AG08395 (cell line): Measurements from ENCODE around the gene LPP.

ENCODE experiments used
- DNase-seq: peaks from one replicate; pipeline ENCODE4 v3.0.0; 2012; ENCODE audit warnings: mixed read lengths, low spot score

LPP gene

DNA sequence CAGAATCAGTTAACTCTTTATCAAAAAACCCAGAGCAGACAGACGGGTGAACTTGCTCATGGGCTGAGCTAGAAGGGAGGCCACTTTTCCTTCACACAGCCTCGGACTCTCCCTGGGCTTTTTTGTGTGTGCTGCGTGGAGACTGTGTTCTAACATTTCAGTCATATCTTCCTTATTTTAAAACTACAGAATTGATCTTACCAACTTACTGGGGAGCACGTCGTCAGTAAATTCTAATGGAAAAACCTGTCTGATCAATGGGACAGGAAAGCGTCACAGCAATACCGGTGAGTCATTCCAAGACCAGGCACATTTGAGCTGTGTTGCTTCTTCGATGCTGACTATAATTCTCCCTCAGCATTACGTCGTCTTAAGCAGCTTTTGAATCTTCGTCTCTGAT is 145.1 kb downstream of the LPP start:
- DNase-seq, result no peak

DNA sequence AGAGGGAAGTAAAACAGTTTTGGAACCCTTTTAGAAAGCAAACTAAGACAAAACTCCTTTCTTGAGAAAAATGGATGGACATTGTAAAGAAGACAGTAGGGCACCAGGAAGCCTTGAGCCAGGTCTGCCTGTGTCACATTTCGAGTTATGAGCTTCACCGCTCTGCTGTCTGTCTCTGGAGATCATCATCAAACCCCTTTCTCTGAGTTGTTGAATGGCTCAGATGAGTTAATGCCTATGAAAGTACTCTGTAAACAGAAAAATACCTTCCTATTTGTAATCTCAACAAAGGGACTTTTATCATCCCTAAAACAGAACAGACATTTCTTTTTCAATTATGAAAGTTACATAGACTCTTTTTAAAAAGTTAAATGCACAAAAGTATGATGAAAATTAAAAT is 145.8 kb downstream of the LPP start:
- no peak for DNase-seq

- no peak for DNase-seq
These were observed 147.2 kb downstream of the LPP start for GRCh38 chr3:188301147-188301546.

- DNase-seq, result no peak
These were observed 149.4 kb downstream of the LPP start for GRCh38 chr3:188303286-188303799.

DNA sequence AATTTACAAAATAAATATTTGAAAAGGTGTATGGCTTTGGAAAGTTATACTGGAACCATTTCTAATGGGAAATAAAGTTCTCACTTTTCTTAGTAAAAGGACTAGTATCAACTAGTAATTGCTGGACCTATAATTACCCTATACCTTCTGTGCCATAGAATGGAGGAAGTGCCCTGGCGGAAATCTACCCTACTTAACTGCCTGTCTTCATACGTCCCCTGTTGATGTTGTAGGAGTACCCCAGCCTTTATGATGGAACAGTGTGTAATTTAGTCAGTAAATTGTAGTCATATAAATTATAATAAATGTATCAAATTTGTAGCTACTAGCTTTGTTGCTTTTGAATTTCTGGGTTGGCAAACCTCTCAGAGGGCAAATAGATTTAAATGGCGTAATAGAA is 149.9 kb downstream of the LPP start:
- no peak for DNase-seq

GRCh38 chr3:188304501-188304900 is 150.5 kb downstream of the LPP start:
- no peak for DNase-seq

DNA sequence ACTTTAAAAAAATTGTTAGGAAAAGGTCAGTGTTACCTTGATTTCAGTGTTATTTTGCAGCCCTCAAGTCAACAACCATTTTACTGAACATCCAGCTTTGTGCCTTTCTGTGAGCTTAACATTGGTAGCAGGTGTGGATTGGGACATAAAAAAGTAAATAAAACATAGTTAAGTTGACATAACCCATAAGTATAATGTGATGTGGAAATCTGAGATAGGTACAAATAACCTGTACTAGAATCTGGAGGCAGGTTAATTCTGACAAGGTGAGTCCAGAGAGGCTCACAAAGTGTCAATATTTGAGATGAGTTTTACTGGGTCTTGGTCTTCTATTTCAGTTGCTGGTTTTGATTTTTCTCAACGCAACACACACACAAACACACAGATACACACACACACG is 151.3 kb downstream of the LPP start:
- DNase-seq, result no peak

DNA sequence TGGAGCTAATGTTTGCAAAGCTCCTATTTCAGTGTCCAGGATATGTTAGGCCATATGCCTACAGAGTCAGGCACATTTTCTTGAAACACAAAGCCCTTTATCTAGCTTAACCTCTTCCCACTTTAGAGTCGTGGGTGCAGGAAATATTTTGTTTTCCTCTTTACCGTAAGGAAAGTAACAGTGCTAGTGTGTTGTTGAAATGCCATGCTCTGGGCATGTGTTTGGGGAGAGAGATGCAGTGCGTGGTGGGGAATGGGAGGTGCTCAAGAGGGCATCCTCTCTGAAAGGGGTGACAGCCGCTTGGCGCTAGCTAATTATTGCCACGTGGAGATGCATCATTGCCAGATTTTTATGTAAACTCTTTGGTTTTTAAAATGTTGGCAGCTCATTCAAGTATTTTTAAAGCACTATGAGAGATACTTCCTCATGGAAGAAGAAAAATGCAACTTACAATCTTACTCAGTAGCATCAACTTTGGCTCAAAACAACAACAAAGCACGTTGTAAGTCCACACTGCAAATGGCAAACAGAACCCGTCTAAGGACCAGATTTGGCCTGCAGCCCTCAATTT is 152.6 kb downstream of the LPP start:
- DNase-seq, result no peak

DNA sequence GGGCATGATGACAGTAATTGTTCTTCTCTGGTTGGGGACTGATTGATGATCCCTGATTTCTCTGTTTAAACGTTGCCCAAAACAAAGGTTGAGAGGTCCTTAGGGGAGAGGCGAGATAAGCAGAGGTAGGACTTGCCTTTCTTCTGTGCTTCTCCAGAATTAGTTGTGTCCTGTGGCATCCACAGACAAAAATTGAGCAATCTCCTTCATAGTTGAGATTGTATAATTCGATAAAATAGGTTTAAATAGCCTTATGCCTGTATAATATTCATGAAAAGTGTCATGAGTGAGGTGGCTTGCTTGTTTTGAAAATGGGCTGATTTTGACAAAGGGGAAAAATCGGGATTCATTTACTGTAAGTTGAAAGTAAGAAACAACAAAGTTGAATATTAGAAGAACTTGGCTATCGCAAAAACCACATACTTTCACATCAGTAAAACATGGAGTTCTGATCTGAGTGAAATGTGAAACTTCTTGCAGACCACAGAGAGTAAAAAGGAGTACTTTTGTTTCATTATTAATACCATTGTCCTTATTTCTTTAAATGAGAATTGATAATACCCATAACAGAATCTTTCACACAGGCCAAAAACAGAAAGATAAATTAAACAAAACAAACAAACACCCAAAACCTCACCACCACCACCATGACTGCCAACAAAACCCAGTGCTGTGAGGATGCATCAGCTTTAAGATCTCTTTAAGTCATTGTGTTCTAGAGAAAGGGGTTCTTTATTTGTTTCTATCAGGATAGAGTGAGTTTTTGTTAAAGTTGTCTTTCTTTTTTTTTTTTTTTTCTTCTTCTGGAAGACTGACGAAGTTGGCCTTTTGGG is 155.7 kb downstream of the LPP start:
- DNase-seq, result no peak

GRCh38 chr3:188310270-188310710 is 156.3 kb downstream of the LPP start:
- no peak for DNase-seq

DNA sequence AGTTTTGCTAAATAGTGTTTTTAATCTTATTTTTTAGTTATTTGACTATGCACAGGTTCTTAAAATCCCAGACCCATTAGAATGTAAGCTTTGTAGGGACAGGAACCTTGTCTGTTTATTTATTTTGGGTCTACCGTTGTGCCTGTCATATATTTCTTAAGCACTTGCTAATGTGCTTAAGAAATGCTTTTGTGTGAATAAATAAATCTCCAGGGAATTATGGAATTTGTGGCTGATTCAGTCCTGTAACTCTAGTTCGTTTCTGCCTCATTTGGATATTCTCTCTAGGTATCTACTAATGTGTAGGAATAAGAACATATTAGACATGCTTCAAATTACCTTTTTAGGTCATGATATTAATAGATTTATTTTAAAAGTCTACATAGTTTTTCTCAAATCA is 161.6 kb downstream of the LPP start:
- DNase-seq, result no peak

DNA sequence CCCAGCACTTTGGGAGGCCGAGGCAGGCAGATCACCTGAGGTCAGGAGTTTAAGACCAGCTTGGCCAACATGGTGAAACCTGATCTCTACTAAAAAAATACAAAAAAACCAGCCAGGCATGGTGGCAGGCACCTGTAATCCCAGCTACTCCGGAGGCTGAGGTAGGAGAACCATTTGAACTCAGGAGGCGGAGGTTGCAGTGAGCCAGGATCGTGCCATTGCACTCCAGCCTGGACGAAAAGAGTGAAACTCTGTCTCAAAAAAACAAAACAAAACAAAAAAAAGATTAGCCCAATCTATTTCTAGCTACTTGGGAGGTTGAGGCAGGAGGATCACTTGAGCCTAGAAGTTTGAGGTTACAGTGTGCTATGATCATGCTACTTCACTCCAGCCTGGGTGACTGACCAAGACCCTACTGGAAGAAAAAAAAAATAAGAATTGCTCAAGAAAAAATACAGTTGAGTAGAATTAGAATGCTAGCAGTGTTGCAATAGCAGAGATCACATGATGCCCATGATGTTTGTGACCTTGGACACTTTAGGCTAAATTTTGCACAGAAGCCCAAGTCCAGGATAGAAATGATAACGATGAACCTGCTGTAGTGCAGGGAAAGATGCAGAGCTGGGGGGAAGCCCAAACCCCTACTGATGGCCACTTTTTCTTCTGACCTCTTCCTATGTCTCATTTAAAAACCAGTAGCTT is 162.2 kb downstream of the LPP start:
- DNase-seq, result no peak

DNA sequence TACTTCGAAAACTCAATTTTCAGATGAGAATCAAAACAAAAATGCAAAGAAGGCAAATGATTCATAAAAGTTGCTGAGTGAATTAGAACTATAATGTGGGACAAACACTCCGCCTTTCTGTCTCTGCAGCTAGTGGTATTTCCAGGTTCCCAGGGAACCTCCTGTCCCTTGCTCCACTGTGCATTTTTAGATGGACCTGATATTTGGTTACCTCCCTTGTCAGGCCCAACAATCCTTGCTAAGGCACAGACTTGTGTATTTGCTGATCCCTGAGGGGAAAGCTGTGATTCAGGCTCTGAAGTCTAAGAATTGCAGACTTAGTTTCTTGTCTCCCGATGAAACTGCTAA is 162.7 kb downstream of the LPP start:
- peak; percentile 16 for DNase-seq

- DNase-seq, result peak; percentile 7
These were observed 165.6 kb downstream of the LPP start for GRCh38 chr3:188319569-188319968.

DNA sequence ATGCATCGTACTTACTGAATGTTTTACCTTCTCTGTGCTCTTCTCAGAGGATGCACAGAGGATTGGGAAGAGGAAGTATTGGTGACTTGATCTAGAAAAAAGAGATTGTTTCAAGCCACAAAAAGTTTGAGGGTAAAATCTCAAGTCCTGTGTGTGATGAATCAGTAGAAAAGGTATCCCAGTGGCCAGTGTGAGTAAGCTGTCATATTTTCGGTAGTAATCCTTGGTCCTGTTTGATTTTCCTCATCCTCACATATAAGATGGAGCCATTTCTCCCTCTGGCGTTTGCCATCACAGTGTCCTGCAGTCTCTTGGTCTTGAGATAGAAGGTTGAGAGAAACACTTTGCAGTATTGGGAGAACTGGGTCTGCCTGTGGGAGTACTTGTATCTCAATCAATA is 166.8 kb downstream of the LPP start:
- DNase-seq, result peak; percentile 73

DNA sequence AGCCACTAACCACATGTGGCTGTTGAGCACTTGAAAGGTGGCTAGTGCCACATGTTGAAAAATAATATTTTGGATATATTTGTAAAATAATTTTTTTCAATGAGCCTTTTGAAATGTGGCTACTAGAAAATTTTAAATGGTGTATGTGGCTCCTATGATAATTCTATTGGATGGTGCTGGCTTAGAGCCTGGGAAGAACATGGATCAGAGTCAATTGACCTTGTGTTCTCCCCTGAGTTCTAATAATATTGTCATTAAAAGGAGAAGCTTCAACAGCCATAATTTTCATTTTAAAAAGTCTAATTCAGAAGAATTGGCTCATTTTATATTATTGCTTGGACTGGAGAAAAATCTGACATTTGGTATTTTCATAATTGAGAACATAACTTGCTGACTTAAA is 167.3 kb downstream of the LPP start:
- no peak for DNase-seq

DNA sequence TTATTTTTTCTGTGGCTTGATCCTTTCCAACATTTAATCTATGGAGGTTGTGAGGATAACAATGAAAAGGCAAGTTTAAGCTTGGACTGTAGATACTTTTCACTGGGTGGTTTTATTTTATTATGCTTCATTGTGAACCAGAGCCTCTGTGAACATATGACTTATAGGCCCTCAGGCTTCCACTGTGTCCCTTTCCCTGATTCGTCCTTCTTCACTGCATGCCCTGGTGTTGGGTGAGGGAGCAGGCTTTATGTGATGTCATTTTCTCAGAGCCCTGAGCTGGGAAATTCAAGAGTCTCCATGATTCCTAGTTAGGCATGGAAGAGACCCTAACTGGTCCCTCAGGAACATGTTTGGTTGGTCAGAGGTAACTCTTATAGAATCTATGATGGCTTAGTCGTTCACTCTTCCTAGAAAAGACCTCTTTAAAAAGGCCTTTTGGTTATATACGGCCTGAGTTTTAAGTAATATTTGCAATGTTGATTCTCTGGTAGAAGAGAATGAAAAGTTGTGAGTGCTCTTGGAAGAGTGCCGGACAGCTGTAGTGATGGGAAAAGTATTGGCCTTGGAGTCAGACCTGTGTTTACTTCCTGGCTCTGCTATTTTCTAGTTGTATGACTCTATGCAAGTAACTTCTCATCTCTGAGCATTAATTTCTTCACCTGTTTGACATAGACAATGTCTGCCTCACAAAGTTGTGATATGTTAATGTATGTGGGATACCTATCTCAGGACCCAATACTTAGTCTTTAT is 168.4 kb downstream of the LPP start:
- no peak for DNase-seq

DNA sequence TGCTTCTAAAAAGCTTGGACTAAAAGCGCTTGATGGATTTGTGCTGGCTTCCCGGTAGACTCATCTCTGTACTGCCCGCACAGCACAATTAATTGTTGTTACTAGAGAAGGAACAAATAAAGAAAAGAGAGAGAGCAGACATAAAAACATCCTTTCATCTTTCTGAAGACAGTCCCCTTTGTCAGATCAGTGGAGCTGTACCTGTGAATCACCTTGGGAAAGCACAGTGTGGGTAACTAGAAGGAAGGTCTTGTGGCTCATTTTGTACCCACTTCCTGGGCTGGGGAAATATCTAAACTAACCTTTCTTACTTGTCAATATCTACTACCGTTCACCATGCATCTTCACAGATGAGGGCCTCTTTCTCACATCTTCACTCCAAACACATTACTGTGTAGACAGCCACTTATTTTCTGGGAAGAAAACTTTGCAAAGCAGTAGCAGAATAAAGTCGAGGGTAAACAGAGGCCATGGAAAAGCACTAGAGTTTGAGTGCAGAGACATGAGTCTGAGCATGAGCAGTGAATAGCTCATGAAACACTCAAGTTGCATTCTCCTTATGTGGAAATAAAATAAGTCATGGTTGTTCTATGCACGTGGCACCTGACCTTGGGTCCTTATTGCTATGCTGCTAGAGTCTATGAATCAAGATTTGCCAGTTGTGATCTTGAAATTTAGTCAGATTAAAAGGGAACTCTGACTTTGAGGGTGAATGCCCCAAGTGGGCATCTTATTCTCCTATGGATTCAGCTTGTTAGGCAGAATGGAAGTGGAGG is 169.3 kb downstream of the LPP start:
- DNase-seq, result no peak

DNA sequence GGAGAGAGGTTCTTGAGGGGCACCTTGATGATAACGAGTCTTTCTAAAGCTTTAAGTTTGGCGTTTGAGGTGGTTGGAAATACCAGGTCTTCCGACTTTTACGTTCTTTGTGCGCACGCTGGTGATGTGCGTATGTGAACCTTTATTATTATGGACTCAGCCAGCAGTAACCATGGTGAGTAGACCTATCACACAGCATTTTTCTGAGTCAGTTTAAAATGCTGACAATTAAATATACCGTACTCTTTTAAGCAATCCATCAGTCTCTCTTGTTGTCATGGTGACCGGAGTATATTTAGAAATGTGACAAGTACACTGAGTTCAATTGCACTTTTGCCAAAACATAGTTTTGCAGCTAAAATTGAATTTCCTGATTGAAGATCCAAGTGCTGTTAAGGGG is 172.2 kb downstream of the LPP start:
- DNase-seq, result no peak

DNA sequence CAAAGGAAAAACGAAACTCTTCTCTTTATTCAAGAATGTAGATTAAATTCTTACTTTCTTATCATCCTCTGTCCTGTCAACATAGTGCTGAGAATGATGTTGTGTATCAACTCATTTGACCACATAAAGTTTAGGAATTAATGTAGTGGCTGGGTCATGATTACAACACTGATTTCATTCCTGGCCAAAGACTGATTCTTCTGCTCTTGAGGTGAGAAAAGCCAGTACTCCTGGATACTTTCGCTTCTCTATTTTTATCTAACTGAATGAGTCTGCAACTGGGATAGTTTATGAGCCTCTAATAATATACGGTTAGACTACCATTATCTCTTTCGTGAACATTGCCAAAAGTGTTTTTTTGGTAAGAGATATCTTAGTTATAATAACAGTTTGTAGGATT is 173.0 kb downstream of the LPP start:
- no peak for DNase-seq

GRCh38 chr3:188327433-188327832 is 173.5 kb downstream of the LPP start:
- no peak for DNase-seq

DNA sequence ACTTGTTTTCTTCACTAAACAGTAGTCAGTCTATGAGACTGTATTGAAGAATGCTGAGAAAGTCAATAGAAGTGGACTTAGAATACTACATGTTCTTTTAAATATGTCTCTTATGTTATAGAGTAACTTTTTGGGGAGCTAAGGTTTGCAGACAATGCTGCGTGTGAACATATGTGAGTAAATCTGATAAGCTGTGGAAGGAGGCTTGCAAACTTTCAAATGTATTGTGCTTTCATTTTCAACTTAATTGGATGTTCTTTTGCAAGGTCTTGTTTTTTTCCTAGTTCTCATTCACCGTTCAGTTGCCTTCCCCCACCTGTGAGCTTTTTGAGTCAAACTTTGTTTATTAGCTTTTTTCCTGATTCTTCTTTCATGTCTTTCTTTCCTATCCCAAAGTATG is 176.2 kb downstream of the LPP start:
- DNase-seq, result no peak
